HEK293 (cell line): ENCODE measurements around the gene SHROOM1.

Experiments used
- BCL11B ChIP-seq: fragments of 450-650 bp; formaldehyde crosslinking; IDR thresholded peaks from 2 replicates; pipeline ENCODE4 v1.5.1; 2016; ENCODE audit warnings: low read depth, missing biosample characterization, missing genetic modification characterization
- FEZF1 ChIP-seq: fragments of 450-650 bp; formaldehyde crosslinking; IDR thresholded peaks from 2 replicates; pipeline ENCODE4 v1.5.1; 2016; ENCODE audit warnings: missing biosample characterization, missing genetic modification characterization
- HOXC10 ChIP-seq: sonication (generic); formaldehyde crosslinking; IDR thresholded peaks from 2 replicates; pipeline ENCODE4 v1.8.1; 2023; ENCODE audit warnings: mild to moderate bottlenecking, missing genetic modification reagents
- KLF8 ChIP-seq: fragments of 450-650 bp; formaldehyde crosslinking; IDR thresholded peaks from 2 replicates; pipeline ENCODE4 v1.5.1; 2016; ENCODE audit warnings: missing biosample characterization, missing genetic modification characterization
- MYNN ChIP-seq: fragments of 450-650 bp; formaldehyde crosslinking; IDR thresholded peaks from 2 replicates; pipeline ENCODE4 v1.5.1; 2016; ENCODE audit warnings: missing biosample characterization, missing genetic modification characterization, borderline replicate concordance
- SALL2 ChIP-seq: fragments of 450-650 bp; formaldehyde crosslinking; IDR thresholded peaks from 2 replicates; pipeline ENCODE4 v1.5.0; 2017; ENCODE audit warnings: missing biosample characterization, mild to moderate bottlenecking, missing genetic modification characterization, borderline replicate concordance
- TCF7L2 ChIP-seq: IDR thresholded peaks from 2 replicates; pipeline ENCODE4 v1.6.1; 2011; ENCODE audit warnings: low read depth, mild to moderate bottlenecking, inconsistent platforms, low read length, moderate library complexity, borderline replicate concordance
- ZBTB1 ChIP-seq: fragments of 450-650 bp; formaldehyde crosslinking; IDR thresholded peaks from 2 replicates; pipeline ENCODE4 v1.5.1; 2016; ENCODE audit warnings: missing biosample characterization, missing genetic modification characterization
- ZEB2 ChIP-seq: fragments of 450-650 bp; formaldehyde crosslinking; IDR thresholded peaks from 2 replicates; pipeline ENCODE4 v1.5.1; 2016; ENCODE audit warnings: missing biosample characterization, missing genetic modification characterization
- ZFP3 ChIP-seq: fragments of 450-650 bp; formaldehyde crosslinking; IDR thresholded peaks from 2 replicates; pipeline ENCODE4 v1.5.1; 2016; ENCODE audit warnings: low read depth, missing biosample characterization, missing genetic modification characterization
- ZNF112 ChIP-seq: fragments of 450-650 bp; formaldehyde crosslinking; IDR thresholded peaks from 2 replicates; pipeline ENCODE4 v1.5.0; 2017; ENCODE audit warnings: missing biosample characterization, missing genetic modification characterization
- ZNF121 ChIP-seq: fragments of 450-650 bp; formaldehyde crosslinking; IDR thresholded peaks from 2 replicates; pipeline ENCODE4 v1.5.1; 2016; ENCODE audit warnings: missing biosample characterization, missing genetic modification characterization
- ZNF157 ChIP-seq: fragments of 450-650 bp; formaldehyde crosslinking; IDR thresholded peaks from 2 replicates; pipeline ENCODE4 v1.5.1; 2016; ENCODE audit warnings: missing biosample characterization, missing genetic modification characterization
- ZNF16 ChIP-seq: fragments of 450-650 bp; formaldehyde crosslinking; IDR thresholded peaks from 2 replicates; pipeline ENCODE4 v1.5.1; 2016; ENCODE audit warnings: low read depth, missing biosample characterization, missing genetic modification characterization
- ZNF266 ChIP-seq: fragments of 450-650 bp; formaldehyde crosslinking; IDR thresholded peaks from 2 replicates; pipeline ENCODE4 v1.5.1; 2016; ENCODE audit warnings: missing biosample characterization, missing genetic modification characterization, low read depth
- ZNF37A ChIP-seq: fragments of 450-650 bp; IDR thresholded peaks from 2 replicates; pipeline ENCODE4 v1.5.1; 2018; ENCODE audit warnings: missing biosample characterization, missing genetic modification characterization
- ZNF423 ChIP-seq: fragments of 450-650 bp; formaldehyde crosslinking; IDR thresholded peaks from 2 replicates; pipeline ENCODE4 v1.5.1; 2016; ENCODE audit warnings: missing biosample characterization, missing genetic modification characterization
- ZNF433 ChIP-seq: fragments of 450-650 bp; formaldehyde crosslinking; IDR thresholded peaks from 2 replicates; pipeline ENCODE4 v1.5.1; 2016; ENCODE audit warnings: missing biosample characterization, missing genetic modification characterization, low read depth
- ZNF501 ChIP-seq: fragments of 450-650 bp; formaldehyde crosslinking; IDR thresholded peaks from 2 replicates; pipeline ENCODE4 v1.5.1; 2016; ENCODE audit warnings: missing biosample characterization, missing genetic modification characterization
- ZNF561 ChIP-seq: fragments of 450-650 bp; IDR thresholded peaks from 2 replicates; pipeline ENCODE4 v1.5.1; 2018; ENCODE audit warnings: missing biosample characterization, missing genetic modification characterization, borderline replicate concordance
- ZNF624 ChIP-seq: fragments of 450-650 bp; formaldehyde crosslinking; IDR thresholded peaks from 2 replicates; pipeline ENCODE4 v1.5.1; 2017; ENCODE audit warnings: missing biosample characterization, missing genetic modification characterization
- ZNF629 ChIP-seq: fragments of 450-650 bp; formaldehyde crosslinking; IDR thresholded peaks from 2 replicates; pipeline ENCODE4 v1.5.1; 2017; ENCODE audit warnings: missing biosample characterization, missing genetic modification characterization
- TF ChIP-seq, protein P1 (sequence below): fragments of 450-650 bp; formaldehyde crosslinking; IDR thresholded peaks from 2 replicates; pipeline ENCODE4 v1.5.1; 2016; ENCODE audit warnings: missing biosample characterization, missing genetic modification characterization, borderline replicate concordance
- TF ChIP-seq, protein P2 (sequence below): fragments of 450-650 bp; formaldehyde crosslinking; IDR thresholded peaks from 2 replicates; pipeline ENCODE4 v1.5.1; 2016; ENCODE audit warnings: missing biosample characterization, missing genetic modification characterization
- TF ChIP-seq, protein P3 (sequence below): fragments of 450-650 bp; formaldehyde crosslinking; IDR thresholded peaks from 2 replicates; pipeline ENCODE4 v1.5.1; 2016; ENCODE audit warnings: missing biosample characterization, missing genetic modification characterization, borderline replicate concordance
- TF ChIP-seq, protein P4 (sequence below): fragments of 450-650 bp; formaldehyde crosslinking; IDR thresholded peaks from 2 replicates; pipeline ENCODE4 v1.5.1; 2016; ENCODE audit warnings: missing biosample characterization, missing genetic modification characterization
- TF ChIP-seq, protein P5 (sequence below): fragments of 450-650 bp; formaldehyde crosslinking; IDR thresholded peaks from 2 replicates; pipeline ENCODE4 v1.5.1; 2016; ENCODE audit warnings: missing biosample characterization, missing genetic modification characterization
- TF ChIP-seq, protein P6 (sequence below): fragments of 450-650 bp; formaldehyde crosslinking; IDR thresholded peaks from 2 replicates; pipeline ENCODE4 v1.5.0; 2017; ENCODE audit warnings: missing biosample characterization, missing genetic modification characterization, borderline replicate concordance

The SHROOM1 gene

DNA sequence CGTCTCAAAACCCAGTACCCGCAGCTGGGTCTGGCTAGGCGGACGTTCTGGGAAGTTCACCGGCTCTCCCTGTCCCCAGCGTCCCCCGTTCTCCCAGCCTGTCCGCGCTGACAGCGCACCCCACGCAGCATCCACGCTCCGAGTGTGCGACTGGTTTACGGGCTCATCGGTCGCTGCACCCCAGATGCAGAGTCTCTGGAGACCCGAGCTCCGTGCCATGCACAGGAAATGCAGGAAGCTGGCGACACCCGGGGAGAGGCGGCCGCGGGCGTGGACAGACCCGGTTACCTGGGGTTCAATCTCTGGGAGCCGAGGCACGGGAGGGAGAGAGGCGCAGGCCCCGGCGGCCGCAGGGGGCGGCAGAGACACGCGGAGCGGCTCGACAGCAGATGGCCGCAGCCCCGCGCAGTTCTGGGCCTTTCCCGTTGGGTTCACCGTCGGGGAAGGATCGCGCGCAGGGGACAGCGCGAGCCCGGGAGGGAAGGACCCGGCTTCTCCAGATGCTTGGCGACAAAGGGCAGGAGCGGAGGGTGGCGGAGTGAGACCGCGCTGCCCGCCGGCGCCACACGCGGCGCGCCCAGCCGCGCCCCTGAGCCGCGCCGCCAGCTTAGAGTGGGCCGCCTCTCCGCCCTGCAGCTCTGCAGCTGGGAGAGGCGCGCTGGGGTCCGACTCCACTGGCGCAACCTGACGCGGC is 558 bp downstream of the SHROOM1 start (continued):
- TF ChIP-seq ZEB2 (tag by site-specific recombination), result peak; percentile 45; the same call in 1 of the 2 replicates
- no peak for TF ChIP-seq MYNN (tag by site-specific recombination)
- TF ChIP-seq ZNF16 (tag by site-specific recombination), result no peak
- TF ChIP-seq, protein P1, sequence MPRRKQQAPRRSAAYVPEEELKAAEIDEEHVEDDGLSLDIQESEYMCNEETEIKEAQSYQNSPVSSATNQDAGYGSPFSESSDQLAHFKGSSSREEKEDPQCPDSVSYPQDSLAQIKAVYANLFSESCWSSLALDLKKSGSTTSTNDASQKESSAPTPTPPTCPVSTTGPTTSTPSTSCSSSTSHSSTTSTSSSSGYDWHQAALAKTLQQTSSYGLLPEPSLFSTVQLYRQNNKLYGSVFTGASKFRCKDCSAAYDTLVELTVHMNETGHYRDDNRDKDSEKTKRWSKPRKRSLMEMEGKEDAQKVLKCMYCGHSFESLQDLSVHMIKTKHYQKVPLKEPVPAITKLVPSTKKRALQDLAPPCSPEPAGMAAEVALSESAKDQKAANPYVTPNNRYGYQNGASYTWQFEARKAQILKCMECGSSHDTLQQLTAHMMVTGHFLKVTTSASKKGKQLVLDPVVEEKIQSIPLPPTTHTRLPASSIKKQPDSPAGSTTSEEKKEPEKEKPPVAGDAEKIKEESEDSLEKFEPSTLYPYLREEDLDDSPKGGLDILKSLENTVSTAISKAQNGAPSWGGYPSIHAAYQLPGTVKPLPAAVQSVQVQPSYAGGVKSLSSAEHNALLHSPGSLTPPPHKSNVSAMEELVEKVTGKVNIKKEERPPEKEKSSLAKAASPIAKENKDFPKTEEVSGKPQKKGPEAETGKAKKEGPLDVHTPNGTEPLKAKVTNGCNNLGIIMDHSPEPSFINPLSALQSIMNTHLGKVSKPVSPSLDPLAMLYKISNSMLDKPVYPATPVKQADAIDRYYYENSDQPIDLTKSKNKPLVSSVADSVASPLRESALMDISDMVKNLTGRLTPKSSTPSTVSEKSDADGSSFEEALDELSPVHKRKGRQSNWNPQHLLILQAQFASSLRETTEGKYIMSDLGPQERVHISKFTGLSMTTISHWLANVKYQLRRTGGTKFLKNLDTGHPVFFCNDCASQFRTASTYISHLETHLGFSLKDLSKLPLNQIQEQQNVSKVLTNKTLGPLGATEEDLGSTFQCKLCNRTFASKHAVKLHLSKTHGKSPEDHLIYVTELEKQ (tag by site-specific recombination), result no peak
- TF ChIP-seq, protein P2, sequence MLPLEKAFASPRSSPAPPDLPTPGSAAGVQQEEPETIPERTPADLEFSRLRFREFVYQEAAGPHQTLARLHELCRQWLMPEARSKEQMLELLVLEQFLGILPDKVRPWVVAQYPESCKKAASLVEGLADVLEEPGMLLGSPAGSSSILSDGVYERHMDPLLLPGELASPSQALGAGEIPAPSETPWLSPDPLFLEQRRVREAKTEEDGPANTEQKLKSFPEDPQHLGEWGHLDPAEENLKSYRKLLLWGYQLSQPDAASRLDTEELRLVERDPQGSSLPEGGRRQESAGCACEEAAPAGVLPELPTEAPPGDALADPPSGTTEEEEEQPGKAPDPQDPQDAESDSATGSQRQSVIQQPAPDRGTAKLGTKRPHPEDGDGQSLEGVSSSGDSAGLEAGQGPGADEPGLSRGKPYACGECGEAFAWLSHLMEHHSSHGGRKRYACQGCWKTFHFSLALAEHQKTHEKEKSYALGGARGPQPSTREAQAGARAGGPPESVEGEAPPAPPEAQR (tag by site-specific recombination), result no peak
- TF ChIP-seq, protein P3, sequence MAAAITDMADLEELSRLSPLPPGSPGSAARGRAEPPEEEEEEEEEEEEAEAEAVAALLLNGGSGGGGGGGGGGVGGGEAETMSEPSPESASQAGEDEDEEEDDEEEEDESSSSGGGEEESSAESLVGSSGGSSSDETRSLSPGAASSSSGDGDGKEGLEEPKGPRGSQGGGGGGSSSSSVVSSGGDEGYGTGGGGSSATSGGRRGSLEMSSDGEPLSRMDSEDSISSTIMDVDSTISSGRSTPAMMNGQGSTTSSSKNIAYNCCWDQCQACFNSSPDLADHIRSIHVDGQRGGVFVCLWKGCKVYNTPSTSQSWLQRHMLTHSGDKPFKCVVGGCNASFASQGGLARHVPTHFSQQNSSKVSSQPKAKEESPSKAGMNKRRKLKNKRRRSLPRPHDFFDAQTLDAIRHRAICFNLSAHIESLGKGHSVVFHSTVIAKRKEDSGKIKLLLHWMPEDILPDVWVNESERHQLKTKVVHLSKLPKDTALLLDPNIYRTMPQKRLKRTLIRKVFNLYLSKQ, result no peak
- no peak for TF ChIP-seq ZFP3 (tag by site-specific recombination)
- TF ChIP-seq ZNF629, result no peak; the same call in 1 of the 2 replicates
- TF ChIP-seq ZNF624 (tag by site-specific recombination), result no peak
- TF ChIP-seq TCF7L2, result no peak
- no peak for TF ChIP-seq SALL2 (tag by site-specific recombination)
- peak; percentile 64; the same call in 1 of the 2 replicates for TF ChIP-seq KLF8 (tag by site-specific recombination)
- no peak for TF ChIP-seq ZNF112 (tag by site-specific recombination)
- TF ChIP-seq, protein P4, sequence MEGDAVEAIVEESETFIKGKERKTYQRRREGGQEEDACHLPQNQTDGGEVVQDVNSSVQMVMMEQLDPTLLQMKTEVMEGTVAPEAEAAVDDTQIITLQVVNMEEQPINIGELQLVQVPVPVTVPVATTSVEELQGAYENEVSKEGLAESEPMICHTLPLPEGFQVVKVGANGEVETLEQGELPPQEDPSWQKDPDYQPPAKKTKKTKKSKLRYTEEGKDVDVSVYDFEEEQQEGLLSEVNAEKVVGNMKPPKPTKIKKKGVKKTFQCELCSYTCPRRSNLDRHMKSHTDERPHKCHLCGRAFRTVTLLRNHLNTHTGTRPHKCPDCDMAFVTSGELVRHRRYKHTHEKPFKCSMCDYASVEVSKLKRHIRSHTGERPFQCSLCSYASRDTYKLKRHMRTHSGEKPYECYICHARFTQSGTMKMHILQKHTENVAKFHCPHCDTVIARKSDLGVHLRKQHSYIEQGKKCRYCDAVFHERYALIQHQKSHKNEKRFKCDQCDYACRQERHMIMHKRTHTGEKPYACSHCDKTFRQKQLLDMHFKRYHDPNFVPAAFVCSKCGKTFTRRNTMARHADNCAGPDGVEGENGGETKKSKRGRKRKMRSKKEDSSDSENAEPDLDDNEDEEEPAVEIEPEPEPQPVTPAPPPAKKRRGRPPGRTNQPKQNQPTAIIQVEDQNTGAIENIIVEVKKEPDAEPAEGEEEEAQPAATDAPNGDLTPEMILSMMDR, result peak; percentile 96
- TF ChIP-seq BCL11B, result no peak; the same call in 1 of the 2 replicates
- TF ChIP-seq FEZF1 (tag by site-specific recombination), result no peak
- no peak for TF ChIP-seq ZNF423 (tag by site-specific recombination)
- TF ChIP-seq, protein P5, sequence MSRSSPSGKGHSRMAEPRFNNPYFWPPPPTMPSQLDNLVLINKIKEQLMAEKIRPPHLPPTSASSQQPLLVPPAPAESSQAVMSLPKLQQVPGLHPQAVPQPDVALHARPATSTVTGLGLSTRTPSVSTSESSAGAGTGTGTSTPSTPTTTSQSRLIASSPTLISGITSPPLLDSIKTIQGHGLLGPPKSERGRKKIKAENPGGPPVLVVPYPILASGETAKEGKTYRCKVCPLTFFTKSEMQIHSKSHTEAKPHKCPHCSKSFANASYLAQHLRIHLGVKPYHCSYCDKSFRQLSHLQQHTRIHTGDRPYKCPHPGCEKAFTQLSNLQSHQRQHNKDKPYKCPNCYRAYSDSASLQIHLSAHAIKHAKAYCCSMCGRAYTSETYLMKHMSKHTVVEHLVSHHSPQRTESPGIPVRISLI (tag by site-specific recombination), result no peak
- TF ChIP-seq ZNF157 (tag by site-specific recombination), result no peak
- TF ChIP-seq ZNF266 (tag by site-specific recombination), result no peak
- no peak for TF ChIP-seq ZNF37A (tag by site-specific recombination)
- TF ChIP-seq ZNF121 (tag by site-specific recombination), result peak; percentile 20; the same call in 1 of the 2 replicates
- TF ChIP-seq ZNF433 (tag by site-specific recombination), result no peak
- peak; percentile 83; the same call in 1 of the 2 replicates for TF ChIP-seq ZNF561 (tag by site-specific recombination)
- TF ChIP-seq HOXC10 (CRISPR knock-in tag), result no peak
- TF ChIP-seq, protein P6, sequence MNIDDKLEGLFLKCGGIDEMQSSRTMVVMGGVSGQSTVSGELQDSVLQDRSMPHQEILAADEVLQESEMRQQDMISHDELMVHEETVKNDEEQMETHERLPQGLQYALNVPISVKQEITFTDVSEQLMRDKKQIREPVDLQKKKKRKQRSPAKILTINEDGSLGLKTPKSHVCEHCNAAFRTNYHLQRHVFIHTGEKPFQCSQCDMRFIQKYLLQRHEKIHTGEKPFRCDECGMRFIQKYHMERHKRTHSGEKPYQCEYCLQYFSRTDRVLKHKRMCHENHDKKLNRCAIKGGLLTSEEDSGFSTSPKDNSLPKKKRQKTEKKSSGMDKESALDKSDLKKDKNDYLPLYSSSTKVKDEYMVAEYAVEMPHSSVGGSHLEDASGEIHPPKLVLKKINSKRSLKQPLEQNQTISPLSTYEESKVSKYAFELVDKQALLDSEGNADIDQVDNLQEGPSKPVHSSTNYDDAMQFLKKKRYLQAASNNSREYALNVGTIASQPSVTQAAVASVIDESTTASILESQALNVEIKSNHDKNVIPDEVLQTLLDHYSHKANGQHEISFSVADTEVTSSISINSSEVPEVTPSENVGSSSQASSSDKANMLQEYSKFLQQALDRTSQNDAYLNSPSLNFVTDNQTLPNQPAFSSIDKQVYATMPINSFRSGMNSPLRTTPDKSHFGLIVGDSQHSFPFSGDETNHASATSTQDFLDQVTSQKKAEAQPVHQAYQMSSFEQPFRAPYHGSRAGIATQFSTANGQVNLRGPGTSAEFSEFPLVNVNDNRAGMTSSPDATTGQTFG, result no peak
- no peak for TF ChIP-seq ZBTB1
- no peak for TF ChIP-seq ZNF501
